Effector CD4-positive, alpha-beta T cell (primary cell): ENCODE data around the gene EOLA1.
"Not testable (repeated sequence)": the region's sequence is repeated elsewhere in the genome, so short reads cannot be mapped to it uniquely, and the experiment has no call there.

Experiments used
- DNase-seq: peaks from one replicate; pipeline ENCODE4 v3.0.0-alpha.2; 2020

Gene EOLA1

GRCh38 chrX:149545545-149546543 lies 5.0 kb downstream of the EOLA1 start:
- not testable (repeated sequence) for DNase-seq

GRCh38 chrX:149546962-149547361 lies 6.2 kb downstream of the EOLA1 start:
- not testable (repeated sequence) for DNase-seq

- DNase-seq = not testable (repeated sequence)
Observed at GRCh38 chrX:149547782-149548181, 7.0 kb downstream of the EOLA1 start.

- DNase-seq = not testable (repeated sequence)
Observed at GRCh38 chrX:149549701-149550100, 8.9 kb downstream of the EOLA1 start, which contains the start of gene HSFX3. Gene HSFX3 (minus strand): TSS chrX:149549924. CDS start chrX:149549852, 72 bp downstream.

- DNase-seq = not testable (repeated sequence)
Observed at GRCh38 chrX:149550454-149550853, 9.6 kb downstream of the EOLA1 start.

GRCh38 chrX:149551245-149551938 lies 10.6 kb downstream of the EOLA1 start:
- DNase-seq = not testable (repeated sequence)

- not testable (repeated sequence) for DNase-seq
Observed at GRCh38 chrX:149551939-149552248, 11.1 kb downstream of the EOLA1 start.

GRCh38 chrX:149555251-149555650 lies 14.4 kb downstream of the EOLA1 start:
- not testable (repeated sequence) for DNase-seq

GRCh38 chrX:149563359-149563758 lies 22.5 kb downstream of the EOLA1 start:
- no peak for DNase-seq

GRCh38 chrX:149567621-149568417 lies 27.0 kb downstream of the EOLA1 start:
- DNase-seq = no peak

GRCh38 chrX:149568701-149569296 lies 28.0 kb downstream of the EOLA1 start:
- no peak for DNase-seq

GRCh38 chrX:149569770-149570169 lies 29.0 kb downstream of the EOLA1 start:
- no peak for DNase-seq

- no peak for DNase-seq
Observed at GRCh38 chrX:149570668-149571067, 29.9 kb downstream of the EOLA1 start.

- no peak for DNase-seq
Observed at GRCh38 chrX:149571770-149572169, 31.0 kb downstream of the EOLA1 start.

GRCh38 chrX:149572743-149573142 lies 31.9 kb downstream of the EOLA1 start:
- no peak for DNase-seq

GRCh38 chrX:149573456-149573855 lies 32.6 kb downstream of the EOLA1 start:
- DNase-seq = not testable (repeated sequence)

GRCh38 chrX:149585631-149586030 lies 44.8 kb downstream of the EOLA1 start:
- not testable (repeated sequence) for DNase-seq

GRCh38 chrX:149587359-149587758 lies 46.5 kb downstream of the EOLA1 start, which contains the start of gene MAGEA9B:
Gene MAGEA9B (minus strand): TSS chrX:149587459. CDS start chrX:149583179, 4,280 bp downstream.
- not testable (repeated sequence) for DNase-seq

GRCh38 chrX:149590993-149591392 lies 50.2 kb downstream of the EOLA1 start:
- DNase-seq = not testable (repeated sequence)

- DNase-seq = not testable (repeated sequence)
Observed at GRCh38 chrX:149595214-149595613, 54.4 kb downstream of the EOLA1 start, which contains the start of gene HSFX2. Gene HSFX2 (minus strand): TSS chrX:149595314. CDS start chrX:149594700, 614 bp downstream.

- not testable (repeated sequence) for DNase-seq
Observed at GRCh38 chrX:149595943-149596342, 55.1 kb downstream of the EOLA1 start.
